DND-41 (cell line): ENCODE data around the gene GRHL3.

Experiments
- ATAC-seq: fragments of 200-7000 bp; cut with Tn5 transposase; 3 replicates; pipeline ENCODE4 v1.9.1; 2021; ENCODE audit warnings: low read depth; ENCODE audit not compliant: insufficient read depth
- DNase-seq: peaks from one replicate; pipeline ENCODE4 v3.0.0-alpha.2; 2020
- H2AFZ ChIP-seq: 2 replicates; pipeline ENCODE4 v1.6.0; 2012; ENCODE audit warnings: low read depth, low read length
- H3K27ac ChIP-seq: 2 replicates; pipeline ENCODE4 v1.5.1; 2012; ENCODE audit warnings: low read length, inconsistent platforms
- H3K27me3 ChIP-seq: fragments of 200-600 bp; sonication (generic); 2 replicates; pipeline ENCODE4 v1.6.0; 2012; ENCODE audit warnings: low read length, mild to moderate bottlenecking, inconsistent platforms; ENCODE audit not compliant: insufficient read depth, poor library complexity
- H3K36me3 ChIP-seq: 2 replicates; pipeline ENCODE4 v1.5.1; 2012; ENCODE audit warnings: low read length, inconsistent platforms; ENCODE audit not compliant: insufficient read depth
- H3K4me1 ChIP-seq: 2 replicates; pipeline ENCODE4 v1.5.1; 2012; ENCODE audit warnings: mild to moderate bottlenecking, low read length; ENCODE audit not compliant: insufficient read depth
- H3K4me2 ChIP-seq: 2 replicates; pipeline ENCODE4 v1.6.0; 2012; ENCODE audit warnings: mild to moderate bottlenecking, moderate library complexity, low read length, inconsistent platforms; ENCODE audit not compliant: insufficient read depth
- H3K4me3 ChIP-seq, 2 experiments: fragments of 200-600 bp in 1 of 2; shearing (Covaris generic) in 1 of 2; 2 replicates each; pipeline ENCODE4 v1.5.1; 2012 to 2016; ENCODE audit warnings: inconsistent platforms in 2 of 2, low read length in 2 of 2, mild to moderate bottlenecking in 2 of 2, low read depth in 1 of 2, moderate library complexity in 1 of 2
- H3K79me2 ChIP-seq: 2 replicates; pipeline ENCODE4 v1.6.0; 2012; ENCODE audit warnings: low read length, inconsistent platforms; ENCODE audit not compliant: insufficient read depth
- H3K9ac ChIP-seq: 2 replicates; pipeline ENCODE4 v1.6.0; 2012; ENCODE audit warnings: low read depth, mild to moderate bottlenecking, inconsistent platforms, low read length, moderate library complexity
- H3K9me3 ChIP-seq: 2 replicates; pipeline ENCODE4 v1.5.1; 2012; ENCODE audit warnings: low read length, moderate library complexity, mild to moderate bottlenecking, inconsistent platforms; ENCODE audit not compliant: insufficient read depth, severe bottlenecking
- H4K20me1 ChIP-seq: 2 replicates; pipeline ENCODE4 v1.6.0; 2012; ENCODE audit warnings: low read length; ENCODE audit not compliant: insufficient read depth
- CTCF ChIP-seq: IDR thresholded peaks from 2 replicates; pipeline ENCODE4 v1.5.1; 2012; ENCODE audit warnings: borderline replicate concordance, low read length, moderate library complexity, mild to moderate bottlenecking; ENCODE audit not compliant: poor library complexity, severe bottlenecking; ENCODE audit errors: extremely low read depth
- EZH2 ChIP-seq: IDR thresholded peaks from 3 replicates; pipeline ENCODE4 v1.6.1; 2012; ENCODE audit warnings: borderline replicate concordance, low read depth, mild to moderate bottlenecking, moderate library complexity, low read length, inconsistent platforms; ENCODE audit not compliant: severe bottlenecking

The GRHL3 gene

DNA sequence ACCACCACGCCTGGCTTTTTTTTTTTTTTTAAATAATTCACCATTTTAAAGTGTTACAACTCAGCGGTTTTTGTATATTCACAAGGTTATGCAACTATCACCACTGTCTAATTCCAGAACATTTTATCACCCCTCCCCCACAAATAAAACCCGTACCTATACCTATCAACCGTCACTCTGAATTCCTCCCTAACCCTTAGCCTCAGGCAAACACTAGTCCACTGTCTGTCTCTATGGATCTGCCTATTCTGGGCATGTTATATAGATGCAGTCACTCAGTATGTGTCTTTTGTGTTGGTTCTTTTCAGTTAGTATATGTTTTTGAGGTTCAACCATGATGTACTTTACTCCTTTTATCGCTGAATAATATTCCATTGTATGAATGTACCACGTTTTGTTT is 19.3 kb upstream of the GRHL3 start:
- no peak for DNase-seq

DNA sequence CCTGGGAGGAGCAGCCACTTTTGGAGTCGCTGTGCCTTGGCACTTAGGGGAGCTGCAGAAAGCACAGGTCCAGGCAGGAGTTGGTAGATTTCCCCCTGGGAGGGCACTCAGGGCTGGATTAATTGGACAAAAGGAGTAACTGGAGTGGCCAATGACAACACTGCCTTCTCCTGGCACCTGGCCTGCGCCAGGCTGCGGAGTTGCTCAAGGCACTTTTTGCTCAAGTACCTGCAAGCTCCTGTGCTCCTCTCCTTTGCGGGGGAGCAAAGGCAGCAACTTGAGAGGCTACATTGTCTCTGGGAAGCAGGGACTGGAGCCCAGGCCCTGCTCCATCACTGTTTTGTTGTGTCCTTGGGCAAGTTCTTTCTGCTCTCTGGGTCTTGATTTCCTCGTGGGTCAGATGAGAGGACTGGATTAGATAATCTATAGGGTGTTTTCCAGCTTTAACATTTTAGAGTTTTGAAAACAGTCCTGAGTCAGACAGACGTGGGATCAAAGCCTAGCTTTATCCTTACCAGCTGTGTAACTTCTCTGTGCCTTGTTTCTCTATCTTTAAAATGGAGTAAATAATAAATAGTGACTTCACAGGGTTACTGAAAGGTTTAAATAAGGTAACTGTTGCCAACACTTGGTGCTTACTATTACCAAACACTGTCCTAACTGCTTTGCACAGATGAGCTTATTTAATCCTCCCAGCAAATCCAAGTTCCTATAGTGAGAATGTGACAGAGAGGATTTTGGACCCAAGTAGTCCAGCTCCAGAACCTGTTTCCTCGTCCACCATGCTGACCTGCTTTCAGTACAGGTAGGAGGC is 18.0 kb upstream of the GRHL3 start:
- H3K27me3 ChIP-seq = peaks cover 47% of the 10 kb centered on the region
- no peaks in the 10 kb centered on the region for H3K36me3 ChIP-seq
- H3K27ac ChIP-seq = no peak overlapping the region
- H3K9ac ChIP-seq = no peak overlapping the region
- no peak overlapping the region for H3K4me2 ChIP-seq
- ATAC-seq (no peak), DNase-seq (no peak)
- no peak for TF ChIP-seq CTCF
- TF ChIP-seq EZH2 = no peak
- no peaks in the 10 kb centered on the region for H3K4me1 ChIP-seq
- H4K20me1 ChIP-seq = peaks cover 4% of the 10 kb centered on the region; the same call in 1 of the 2 replicates
- H3K4me3 ChIP-seq = no peak overlapping the region
- no peaks in the 10 kb centered on the region for H3K9me3 ChIP-seq
- H2AFZ ChIP-seq = no peak overlapping the region
- H3K79me2 ChIP-seq = no peaks in the 10 kb centered on the region

More for the DNA sequence above, 19.3 kb upstream of the GRHL3 start:
- H3K36me3 ChIP-seq = no peaks in the 10 kb centered on the region
- no peak overlapping the region for H3K27ac ChIP-seq
- H3K9ac ChIP-seq = no peak overlapping the region
- peaks cover 43% of the 10 kb centered on the region for H3K27me3 ChIP-seq
- no peak overlapping the region for H2AFZ ChIP-seq
- H3K4me3 ChIP-seq = no peak overlapping the region
- peaks cover 4% of the 10 kb centered on the region; the same call in 1 of the 2 replicates for H4K20me1 ChIP-seq
- no peaks in the 10 kb centered on the region for H3K79me2 ChIP-seq
- H3K4me2 ChIP-seq = no peak overlapping the region
- no peak for ATAC-seq
- TF ChIP-seq CTCF = no peak
- no peak for TF ChIP-seq EZH2
- H3K9me3 ChIP-seq = no peaks in the 10 kb centered on the region
- no peaks in the 10 kb centered on the region for H3K4me1 ChIP-seq

GRCh38 chr1:24301785-24302175 is 17.4 kb upstream of the GRHL3 start:
- no peak overlapping the region for H3K27ac ChIP-seq
- DNase-seq = no peak
- no peak overlapping the region for H2AFZ ChIP-seq
- H4K20me1 ChIP-seq = peaks cover 4% of the 10 kb centered on the region; the same call in 1 of the 2 replicates
- no peak for ATAC-seq
- no peaks in the 10 kb centered on the region for H3K36me3 ChIP-seq
- no peak overlapping the region for H3K4me2 ChIP-seq
- no peaks in the 10 kb centered on the region for H3K4me1 ChIP-seq
- TF ChIP-seq EZH2 = no peak
- TF ChIP-seq CTCF = no peak
- H3K27me3 ChIP-seq = peaks cover 53% of the 10 kb centered on the region
- H3K4me3 ChIP-seq = no peak overlapping the region
- no peak overlapping the region for H3K9ac ChIP-seq
- no peaks in the 10 kb centered on the region for H3K9me3 ChIP-seq
- H3K79me2 ChIP-seq = no peaks in the 10 kb centered on the region
